Activated CD8-positive, alpha-beta memory T cell treated with anti-CD3 and anti-CD28 coated beads for 1 hour (primary cell): Measurements from ENCODE around the gene CNTNAP2.

Experiments
- DNase-seq, 2 donors: peaks; one replicate each; pipeline ENCODE4 v3.0.0-alpha.2; 2020; ENCODE audit warnings: low read depth in 1 of 2; ENCODE audit errors: extremely low read depth in 1 of 2

The CNTNAP2 gene

DNA sequence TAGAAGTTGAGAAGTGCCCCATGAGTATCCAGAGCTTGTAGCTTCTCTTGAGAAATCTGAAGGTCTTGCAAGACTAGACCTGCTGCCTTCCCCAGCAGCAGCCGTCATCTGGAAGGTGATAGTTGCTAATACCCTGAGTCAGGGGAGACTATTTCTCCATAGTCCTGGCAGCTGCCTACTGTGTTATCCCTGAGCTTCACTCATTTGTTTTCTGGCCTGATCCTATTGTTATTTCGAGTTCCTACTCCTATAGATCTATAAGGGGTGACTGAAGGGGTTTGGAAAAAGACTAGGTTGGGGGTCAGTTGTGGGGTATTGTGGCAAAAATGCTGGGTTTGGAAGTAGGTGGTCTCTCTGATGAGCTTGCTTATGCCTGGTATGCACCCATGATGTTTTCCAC is 297.8 kb downstream of the CNTNAP2 start:
- DNase-seq, result no peak

DNA sequence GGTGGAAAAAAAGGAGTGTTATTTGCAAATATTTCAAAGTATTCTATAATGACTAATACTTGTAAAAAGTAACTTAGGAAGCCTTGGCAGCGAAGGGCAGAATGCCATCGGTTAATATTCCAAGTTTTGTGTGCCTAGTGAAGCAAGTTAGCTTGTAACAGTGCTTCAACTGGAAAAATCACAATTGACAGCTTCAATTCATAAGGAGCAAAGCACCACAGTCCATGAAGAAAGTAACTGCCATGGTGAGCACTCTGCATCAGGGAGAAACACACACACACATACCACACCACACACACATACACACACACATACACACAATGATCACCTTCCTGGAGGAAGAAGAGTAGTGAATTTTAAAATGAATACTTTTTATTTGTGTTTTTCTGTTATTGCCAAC is 298.3 kb downstream of the CNTNAP2 start:
- DNase-seq, result no peak

- no peak for DNase-seq
These were observed 300.6 kb downstream of the CNTNAP2 start for GRCh38 chr7:146417176-146417575.

- DNase-seq, result no peak
These were observed 306.8 kb downstream of the CNTNAP2 start for GRCh38 chr7:146423446-146423845.

DNA sequence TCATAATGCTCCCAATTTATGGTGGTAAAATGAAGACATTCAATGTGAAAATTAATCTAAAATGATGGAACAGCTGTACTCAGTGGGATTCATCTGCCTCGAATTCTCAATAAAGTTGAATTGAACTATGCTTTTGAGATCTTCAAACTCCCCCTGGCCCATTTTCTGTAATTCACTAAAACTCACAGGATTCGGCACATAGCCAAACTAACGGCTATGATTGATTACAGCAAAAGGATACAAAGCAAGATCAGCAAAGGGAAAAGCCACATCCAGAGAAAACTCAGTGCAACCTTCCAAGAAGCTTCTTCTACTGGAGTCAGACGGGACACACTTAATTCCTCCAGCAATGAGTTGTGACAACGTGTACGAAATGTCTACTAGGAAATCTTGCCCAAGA is 307.5 kb downstream of the CNTNAP2 start:
- DNase-seq, result no peak

DNA sequence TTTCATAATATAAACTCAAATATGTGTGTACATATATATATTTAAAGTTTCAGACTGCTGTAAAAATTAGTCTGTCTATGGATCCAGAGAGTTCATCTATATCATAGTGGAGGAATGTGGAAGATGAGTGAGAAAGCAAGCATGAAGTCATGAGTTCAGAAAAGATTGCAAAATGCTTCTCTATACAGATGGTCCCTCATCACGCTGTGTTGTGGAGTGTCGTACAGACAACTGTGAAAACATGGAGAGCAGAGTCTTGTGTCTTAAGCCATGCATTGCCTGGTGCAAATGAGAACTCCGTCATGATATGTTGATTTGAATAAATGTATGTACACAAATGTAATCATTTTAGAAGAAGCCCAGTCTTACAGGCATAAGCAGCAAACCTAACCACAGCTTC is 316.9 kb downstream of the CNTNAP2 start:
- DNase-seq, result no peak

DNA sequence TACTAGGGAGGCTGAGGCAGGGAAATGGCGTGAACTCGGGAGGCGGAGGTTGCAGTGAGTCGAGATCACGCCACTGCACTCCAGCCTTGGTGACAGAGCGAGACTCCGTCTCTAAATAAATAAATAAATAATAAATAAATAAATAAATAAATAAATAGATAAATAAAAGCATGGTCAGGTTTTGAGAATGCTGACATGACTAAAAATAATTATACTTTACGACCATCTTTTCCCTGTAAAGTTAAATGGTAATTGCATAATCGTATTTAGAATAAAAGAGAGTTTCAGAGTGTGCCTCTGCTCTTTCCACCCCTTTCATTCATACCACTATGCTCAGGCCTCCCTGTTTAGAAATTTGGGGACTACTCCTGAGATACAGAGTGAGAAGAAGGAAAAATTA is 326.5 kb downstream of the CNTNAP2 start:
- no peak for DNase-seq

- DNase-seq, result no peak
These were observed 333.0 kb downstream of the CNTNAP2 start for GRCh38 chr7:146449625-146450024.

GRCh38 chr7:146455091-146455655 is 338.6 kb downstream of the CNTNAP2 start:
- DNase-seq, result no peak

- DNase-seq, result no peak
These were observed 362.4 kb downstream of the CNTNAP2 start for GRCh38 chr7:146479040-146479439.

GRCh38 chr7:146486519-146486918 is 369.9 kb downstream of the CNTNAP2 start:
- no peak for DNase-seq

- DNase-seq, result no peak
These were observed 375.4 kb downstream of the CNTNAP2 start for GRCh38 chr7:146492017-146492416.

GRCh38 chr7:146494952-146495596 is 378.5 kb downstream of the CNTNAP2 start:
- DNase-seq, result no peak

- DNase-seq, result no peak
These were observed 380.1 kb downstream of the CNTNAP2 start for GRCh38 chr7:146496657-146497056.

DNA sequence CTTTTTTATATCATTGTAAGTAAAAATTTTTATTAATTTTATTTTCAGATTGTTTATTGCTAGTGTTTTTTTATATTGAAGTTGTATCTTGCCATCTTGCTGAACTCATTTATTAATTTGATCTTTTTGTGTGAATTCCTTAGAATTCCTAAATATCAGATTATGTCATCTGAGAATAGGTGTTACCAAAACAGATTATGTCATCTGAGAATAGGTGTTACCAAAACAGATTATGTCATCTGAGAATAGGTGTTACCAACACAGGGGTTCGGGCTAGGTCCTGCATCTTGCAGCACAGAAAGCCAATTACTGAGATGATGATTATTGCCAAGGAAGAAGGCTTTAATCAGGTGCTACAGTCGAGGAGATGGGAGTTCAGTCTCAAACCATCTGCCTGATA is 383.4 kb downstream of the CNTNAP2 start:
- no peak for DNase-seq

- DNase-seq, result no peak
These were observed 387.2 kb downstream of the CNTNAP2 start for GRCh38 chr7:146503844-146504243.

DNA sequence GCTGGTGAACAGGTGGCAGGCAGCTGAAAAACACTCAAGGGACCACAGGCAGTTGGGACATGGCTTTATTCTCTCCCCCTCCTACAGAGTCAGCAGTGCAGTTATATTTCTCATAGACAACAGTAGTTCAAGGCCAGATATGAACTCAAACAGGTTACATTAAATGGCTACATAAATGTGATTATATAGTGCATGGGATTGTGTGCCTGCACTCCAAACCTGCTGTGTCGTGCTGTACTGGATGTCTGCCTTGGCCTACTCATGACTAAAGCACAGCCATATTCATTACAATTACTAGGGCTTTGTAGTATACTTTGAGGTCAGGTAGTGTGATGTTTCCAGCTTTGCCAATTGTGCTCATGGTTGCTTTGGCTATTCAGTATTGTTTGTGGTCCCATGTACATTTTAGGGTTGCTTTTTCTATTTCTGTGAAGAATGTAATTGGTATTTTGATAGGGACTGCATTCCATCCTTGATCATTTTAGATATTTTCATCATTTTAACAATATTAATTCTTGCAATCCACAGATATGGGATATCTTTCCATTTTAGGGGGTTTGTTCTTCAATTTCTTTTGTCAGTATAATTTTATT is 393.6 kb downstream of the CNTNAP2 start:
- no peak for DNase-seq

- DNase-seq, result no peak
These were observed 397.7 kb downstream of the CNTNAP2 start for GRCh38 chr7:146514304-146514703.

GRCh38 chr7:146528581-146528980 is 412.0 kb downstream of the CNTNAP2 start:
- DNase-seq, result no peak

- no peak for DNase-seq
These were observed 423.2 kb downstream of the CNTNAP2 start for GRCh38 chr7:146539836-146540235.

- DNase-seq, result no peak
These were observed 425.5 kb downstream of the CNTNAP2 start for GRCh38 chr7:146542101-146542500.

DNA sequence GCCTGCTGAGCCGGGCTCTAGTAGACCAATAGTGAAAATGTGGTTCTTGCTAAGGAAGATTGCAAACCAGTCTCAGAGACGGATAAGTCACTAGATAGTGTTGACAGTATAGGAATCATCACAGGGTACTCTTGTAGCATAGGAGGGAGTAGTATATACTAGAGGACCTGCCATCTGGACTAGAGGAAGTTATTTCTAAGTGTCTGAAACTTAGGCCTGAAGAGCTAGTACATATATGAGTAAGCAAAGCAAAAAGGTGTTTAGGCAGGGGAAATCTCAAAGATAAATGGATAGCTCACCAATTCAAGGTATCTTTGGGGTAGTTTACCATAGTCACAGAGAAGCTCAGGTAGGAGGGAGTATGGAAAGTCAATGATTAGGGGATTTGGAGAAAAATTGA is 428.1 kb downstream of the CNTNAP2 start:
- no peak for DNase-seq

DNA sequence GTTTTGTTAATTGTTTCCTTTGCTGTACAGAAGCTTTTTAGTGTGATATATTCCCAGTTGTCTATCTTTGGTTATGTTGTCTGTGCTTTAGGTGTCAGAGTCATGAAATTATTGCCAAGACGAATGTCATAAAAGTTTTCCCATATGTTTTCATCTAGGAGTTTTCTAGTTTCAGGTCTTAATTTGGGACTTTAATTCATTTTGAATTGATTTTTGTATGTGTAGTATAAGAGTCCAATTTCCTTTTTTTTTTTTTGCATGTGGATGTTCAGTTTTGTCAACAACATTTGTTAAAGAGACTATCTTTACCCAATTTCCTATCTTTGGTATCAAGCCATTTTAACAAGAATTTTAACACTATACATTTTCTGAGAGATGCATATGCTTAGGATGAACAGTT is 432.2 kb downstream of the CNTNAP2 start:
- DNase-seq, result no peak
